Gastrocnemius medialis (tissue), 4 donors: ENCODE results near the gene ADSS1. TPM values are rescaled to one million over a fixed set of nuclear protein-coding genes. Genes with fewer than 3 reads are reported as not detected.
A peak's percentile ranks its signal among the peaks of the same experiment; 100 is the strongest.

Source experiments
- ATAC-seq, 2 donors: fragments of 150-250 bp; one replicate each; pipeline ENCODE4 v1.9.1; 2016
- DNase-seq, 2 donors: peaks; one replicate each; pipeline ENCODE4 v3.0.0-alpha.2; 2019
- H3K27ac ChIP-seq, 4 donors: fragments of 200-600 bp; sonication (generic); 1 replicate in 1 of 4; 2 replicates in 3 of 4; pipeline ENCODE4 v1.5.1; 2016 to 2018; ENCODE audit warnings: mild to moderate bottlenecking in 2 of 4, moderate library complexity in 1 of 4
- H3K27me3 ChIP-seq, 3 donors: fragments of 200-600 bp; sonication (generic) in 2 of 3; 1 replicate in 1 of 3; 2 replicates in 2 of 3; pipeline versions ENCODE4 v1.5.1 to v1.6.0; 2016 to 2019; ENCODE audit warnings: mild to moderate bottlenecking in 1 of 3, moderate library complexity in 1 of 3
- H3K36me3 ChIP-seq, 2 donors: fragments of 200-600 bp; sonication (generic) in 1 of 2; one replicate each; pipeline ENCODE4 v1.5.1; 2017 to 2018
- H3K4me1 ChIP-seq, 2 donors: fragments of 200-600 bp; sonication (generic) in 1 of 2; one replicate each; pipeline ENCODE4 v1.5.1; 2016 to 2017; ENCODE audit warnings: mild to moderate bottlenecking in 2 of 2
- H3K4me3 ChIP-seq, 4 donors: fragments of 200-600 bp; sonication (generic) in 3 of 4; 1 replicate in 1 of 4; 2 replicates in 3 of 4; pipeline ENCODE4 v1.5.1; 2016 to 2019; ENCODE audit warnings: mild to moderate bottlenecking in 2 of 4
- H3K9me3 ChIP-seq, 3 donors: fragments of 200-600 bp; sonication (generic) in 2 of 3; 1 replicate in 1 of 3; 2 replicates in 2 of 3; pipeline ENCODE4 v1.5.1; 2016 to 2019
- POLR2A ChIP-seq, 2 donors: fragments of 450-650 bp; IDR thresholded peaks; one replicate each; pipeline ENCODE4 v1.6.1; 2017; ENCODE audit warnings: antibody characterized with exemption in 2 of 2, mild to moderate bottlenecking in 2 of 2, moderate library complexity in 2 of 2
- in situ Hi-C, 4 donors: fragments of 200-750 bp; cut with MboI; loops; one replicate each; pipeline versions ENCODE4 v1.15.0 to v1.8.0; 2017; ENCODE audit warnings: low sequenced_read_pairs in 4 of 4
- intact Hi-C: fragments of 100-400 bp; cut with DNase I; formaldehyde crosslinking; loops from one replicate; pipeline ENCODE4 v1.15.1; 2023; ENCODE audit warnings: low total_unique reads
- total RNA-seq, 4 donors: library from RNA; depleted of rRNA; stranded (reverse); fragments of >200 nt; gene quantifications; one replicate each; pipeline versions ENCODE4 v1.1.0 to v1.2.3, GENCODE V29; 2016
- TF ChIP-seq, protein P1 (sequence below), 5 experiments: fragments of 450-650 bp in 3 of 5; fragments of 200-600 bp in 2 of 5; sonication (generic) in 2 of 5; IDR thresholded peaks in 4 of 5; conservative IDR thresholded peaks in 1 of 5; 1 replicate in 4 of 5; 2 replicates in 1 of 5; pipeline ENCODE4 v1.5.1; 2016 to 2019; ENCODE audit warnings: antibody characterized with exemption in 5 of 5, mild to moderate bottlenecking in 3 of 5, moderate library complexity in 3 of 5

ADSS1 gene
- total RNA-seq, 4 donors from 2014 or later: 165 to 577 (median 232) TPM

DNA sequence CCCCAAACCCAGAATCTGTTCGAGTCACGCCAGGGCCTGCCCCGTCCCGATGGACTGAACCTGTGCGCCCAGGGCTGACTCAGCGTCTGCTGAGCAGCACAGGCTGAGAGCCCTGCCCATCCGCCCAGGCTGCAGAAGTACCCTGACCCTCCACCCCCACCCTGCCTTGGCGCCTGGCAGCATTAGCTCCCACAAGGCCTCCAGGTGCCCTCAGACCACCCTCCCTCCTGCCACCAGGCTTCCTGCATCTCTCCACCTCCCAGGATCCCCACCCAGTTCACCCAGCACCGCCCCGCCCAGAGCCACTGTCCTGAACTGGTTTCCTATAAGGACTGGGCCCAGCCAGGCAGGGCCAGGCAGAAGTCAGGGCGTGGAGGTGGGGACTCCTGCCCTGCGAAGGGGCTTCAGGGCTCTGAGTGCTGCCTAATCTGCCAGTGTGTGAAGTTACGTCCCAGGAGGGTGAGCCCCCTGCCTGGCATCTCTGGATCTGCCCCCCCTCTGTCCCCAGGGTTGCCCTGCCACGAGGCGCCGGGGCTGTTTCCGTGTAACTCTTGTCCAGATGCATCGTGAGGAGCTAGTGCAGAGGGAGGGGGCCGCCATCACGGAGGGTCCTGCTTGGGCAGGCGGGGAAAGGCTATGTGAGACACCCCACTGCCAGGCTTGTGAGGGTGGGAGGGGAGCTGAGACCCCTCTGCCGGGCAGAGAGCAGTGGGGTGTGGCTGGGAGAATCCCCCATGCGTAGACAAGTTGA is 9.1 kb downstream of the ADSS1 start:
- H3K9me3 ChIP-seq: no peaks in the 10 kb centered on the region

DNA sequence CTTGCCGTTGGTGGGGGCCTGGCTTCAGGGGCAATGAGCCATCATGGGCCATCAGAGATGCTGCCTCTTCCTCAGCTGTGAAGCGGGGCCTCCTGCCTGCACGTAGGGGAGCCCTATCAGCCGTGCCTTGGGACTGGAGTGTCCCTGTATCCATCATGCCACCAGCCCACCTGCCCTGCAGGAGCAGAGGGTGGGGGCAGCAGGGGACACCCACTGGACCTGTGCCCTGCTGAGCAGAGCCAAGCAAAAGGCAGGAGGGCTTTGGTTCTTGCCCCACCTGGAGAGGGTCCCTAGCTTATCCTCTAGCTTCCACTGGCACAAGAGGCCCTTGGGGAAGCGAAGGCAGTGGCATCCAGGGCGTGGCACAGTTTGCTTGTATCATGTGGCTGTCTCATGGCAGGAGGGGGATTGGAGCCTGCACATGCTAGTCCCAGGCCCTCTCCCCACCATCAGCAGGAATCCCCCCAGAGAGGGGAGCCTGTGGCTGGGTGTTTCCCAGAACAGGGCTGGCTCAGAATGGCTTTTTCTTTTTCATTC is 10.1 kb downstream of the ADSS1 start:
- DNase-seq (peak; percentile 24 to 68), ATAC-seq (no peak)
- no peaks in the 10 kb centered on the region for H3K27me3 ChIP-seq
- TF ChIP-seq, protein P1, sequence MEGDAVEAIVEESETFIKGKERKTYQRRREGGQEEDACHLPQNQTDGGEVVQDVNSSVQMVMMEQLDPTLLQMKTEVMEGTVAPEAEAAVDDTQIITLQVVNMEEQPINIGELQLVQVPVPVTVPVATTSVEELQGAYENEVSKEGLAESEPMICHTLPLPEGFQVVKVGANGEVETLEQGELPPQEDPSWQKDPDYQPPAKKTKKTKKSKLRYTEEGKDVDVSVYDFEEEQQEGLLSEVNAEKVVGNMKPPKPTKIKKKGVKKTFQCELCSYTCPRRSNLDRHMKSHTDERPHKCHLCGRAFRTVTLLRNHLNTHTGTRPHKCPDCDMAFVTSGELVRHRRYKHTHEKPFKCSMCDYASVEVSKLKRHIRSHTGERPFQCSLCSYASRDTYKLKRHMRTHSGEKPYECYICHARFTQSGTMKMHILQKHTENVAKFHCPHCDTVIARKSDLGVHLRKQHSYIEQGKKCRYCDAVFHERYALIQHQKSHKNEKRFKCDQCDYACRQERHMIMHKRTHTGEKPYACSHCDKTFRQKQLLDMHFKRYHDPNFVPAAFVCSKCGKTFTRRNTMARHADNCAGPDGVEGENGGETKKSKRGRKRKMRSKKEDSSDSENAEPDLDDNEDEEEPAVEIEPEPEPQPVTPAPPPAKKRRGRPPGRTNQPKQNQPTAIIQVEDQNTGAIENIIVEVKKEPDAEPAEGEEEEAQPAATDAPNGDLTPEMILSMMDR (IDR thresholded peaks at IDR 0.05 in 4 of 5, conservative IDR thresholded peaks at IDR 0.05 in 1 of 5): no peak
- TF ChIP-seq POLR2A (IDR thresholded peaks at IDR 0.05): no peak
- H3K36me3 ChIP-seq: peaks cover 0 to under 1% of the 10 kb centered on the region in 2 donors
- intact Hi-C loops: no loop called here
- H3K27ac ChIP-seq: peak overlapping the region; percentile 91 to 96 (median 95)
- peaks cover 73 to 77% of the 10 kb centered on the region in 2 donors for H3K4me1 ChIP-seq
- in situ Hi-C loops: no loop called here
- no peaks in the 10 kb centered on the region for H3K9me3 ChIP-seq
- H3K4me3 ChIP-seq: no peak overlapping the region

More for the DNA sequence above, 9.1 kb downstream of the ADSS1 start:
- no peaks in the 10 kb centered on the region for H3K27me3 ChIP-seq
- in situ Hi-C loops: no loop called here
- DNase-seq (peak; percentile 41 to 79), ATAC-seq (peak; percentile 1 to 10)
- no peak overlapping the region for H3K4me3 ChIP-seq
- no peaks in the 10 kb centered on the region for H3K36me3 ChIP-seq
- intact Hi-C loops: no loop called here
- peaks cover 78 to 88% of the 10 kb centered on the region in 2 donors for H3K4me1 ChIP-seq
- TF ChIP-seq, protein P1 (IDR thresholded peaks at IDR 0.05 in 4 of 5, conservative IDR thresholded peaks at IDR 0.05 in 1 of 5): no peak
- TF ChIP-seq POLR2A (IDR thresholded peaks at IDR 0.05): no peak
- peak overlapping the region; percentile 91 to 96 (median 95) for H3K27ac ChIP-seq

DNA sequence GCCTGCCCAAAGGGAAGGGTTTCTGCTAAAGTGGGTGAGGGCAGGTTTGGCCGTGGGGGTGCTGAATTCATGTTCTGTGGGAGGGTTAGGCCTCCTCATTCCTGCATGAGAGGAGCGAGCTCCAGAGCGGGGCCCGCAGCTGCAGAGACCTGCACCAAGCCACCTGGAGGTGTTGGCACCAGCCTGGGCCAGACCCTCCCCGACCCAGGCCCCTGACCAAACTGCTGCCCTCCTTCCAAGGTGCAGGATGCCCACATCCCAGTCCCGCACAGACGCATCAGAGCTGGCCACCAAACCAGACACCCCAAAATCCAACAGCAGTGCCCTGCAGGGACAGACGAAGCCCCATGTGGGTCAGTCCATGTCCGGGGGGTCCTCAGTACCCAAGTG is 10.6 kb downstream of the ADSS1 start:
- in situ Hi-C loops: no loop called here
- Histone ChIP-seq H3K36me3 (peaks cover 0 to 5% of the 10 kb centered on the region in 2 donors), H3K27me3 (no peaks in the 10 kb centered on the region), H3K4me1 (peaks cover 73 to 76% of the 10 kb centered on the region in 2 donors), H3K27ac (peak overlapping the region; percentile 91 to 96 (median 95)), H3K4me3 (no peak overlapping the region), H3K9me3 (no peaks in the 10 kb centered on the region)
- ATAC-seq (no peak), DNase-seq (no peak)
- intact Hi-C loops: no loop called here
- TF ChIP-seq, protein P1 (IDR thresholded peaks at IDR 0.05 in 4 of 5, conservative IDR thresholded peaks at IDR 0.05 in 1 of 5): no peak
- TF ChIP-seq POLR2A (IDR thresholded peaks at IDR 0.05): no peak

DNA sequence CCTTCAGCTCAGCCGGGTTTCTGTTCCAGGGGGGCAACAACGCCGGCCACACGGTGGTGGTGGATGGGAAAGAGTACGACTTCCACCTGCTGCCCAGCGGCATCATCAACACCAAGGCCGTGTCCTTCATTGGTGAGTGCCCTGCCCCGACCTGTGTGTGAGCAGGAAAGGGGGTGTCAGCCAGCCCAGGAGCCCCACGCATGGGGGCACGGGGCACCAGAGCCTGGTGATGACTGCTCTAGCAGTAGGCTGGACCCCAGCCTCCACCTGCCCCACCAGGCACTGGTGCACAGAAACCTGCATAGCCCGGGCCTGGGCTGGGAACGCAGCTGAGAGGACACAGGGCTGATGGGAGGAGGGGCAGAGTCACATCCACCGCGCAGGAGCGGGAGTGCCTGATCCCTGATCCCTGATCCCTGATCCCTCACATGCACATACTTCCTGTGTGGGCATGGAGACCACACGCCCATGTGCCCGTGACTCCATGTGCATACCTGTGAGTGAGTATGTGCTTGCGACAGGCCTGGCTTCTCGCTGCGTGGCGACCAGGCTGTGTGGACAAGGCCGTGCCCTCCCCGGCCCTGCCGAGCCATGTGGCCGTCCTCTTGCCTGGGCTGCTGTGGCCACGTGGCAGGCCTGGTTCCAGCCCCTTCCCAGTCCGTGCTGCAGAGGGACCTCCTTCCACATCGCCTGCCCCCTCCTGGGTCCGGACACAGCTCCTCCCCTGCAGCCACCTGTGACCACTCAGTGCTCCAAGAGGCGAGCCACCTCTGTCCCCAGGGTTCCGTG is 11.2 kb downstream of the ADSS1 start:
- TF ChIP-seq, protein P1 (IDR thresholded peaks at IDR 0.05 in 4 of 5, conservative IDR thresholded peaks at IDR 0.05 in 1 of 5): peak in 1 of 5 experiments; percentile 8
- peak; percentile 40 to 57 for TF ChIP-seq POLR2A (IDR thresholded peaks at IDR 0.05)

More for the DNA sequence above, 11.2 kb downstream of the ADSS1 start:
- ATAC-seq: peak; percentile 20 to 25
- H3K9me3 ChIP-seq: no peaks in the 10 kb centered on the region
- H3K27ac ChIP-seq: peak overlapping the region; percentile 91 to 96 (median 95)
- peak; percentile 78 to 92 for DNase-seq
- intact Hi-C loops: no loop called here
- no peaks in the 10 kb centered on the region for H3K27me3 ChIP-seq
- H3K4me1 ChIP-seq: peaks cover 69 to 71% of the 10 kb centered on the region in 2 donors
- peaks cover 0 to 11% of the 10 kb centered on the region in 2 donors for H3K36me3 ChIP-seq
- in situ Hi-C loops: no loop called here
- H3K4me3 ChIP-seq: no peak overlapping the region
